Activated T-helper 2 cell treated with anti-CD3 and anti-CD28 coated beads, Interferon-gamma antibody, Interleukin-2, Interleukin-4, amounts not matched to agents 10 μg/mL and 5 μg/mL and 100 μg/mL, durations not matched to agents 14 hours and 24 hours and 36 hours (primary cell): ENCODE data around the gene SLC49A3. TPM values are rescaled to one million over a fixed set of nuclear protein-coding genes. Genes with fewer than 3 reads are reported as not detected.
"Not testable (repeated sequence)": the region's sequence is repeated elsewhere in the genome, so short reads cannot be mapped to it uniquely, and the experiment has no call there.

Experiments used
- DNase-seq: peaks from one replicate; pipeline ENCODE4 v3.0.0; 2021; ENCODE audit warnings: low spot score
- H3K27ac Mint-ChIP-seq: one replicate; pipeline ENCODE4 v1.8.0; 2021; ENCODE audit warnings: mixed read lengths
- H3K27me3 Mint-ChIP-seq: one replicate; pipeline ENCODE4 v1.8.0; 2021; ENCODE audit warnings: low read depth, mixed read lengths
- H3K36me3 Mint-ChIP-seq: one replicate; pipeline ENCODE4 v1.8.0; 2021; ENCODE audit warnings: low read depth, mixed read lengths
- H3K4me1 Mint-ChIP-seq: one replicate; pipeline ENCODE4 v1.8.0; 2021; ENCODE audit warnings: low read depth, mixed read lengths
- H3K4me3 Mint-ChIP-seq: one replicate; pipeline ENCODE4 v1.8.0; 2021; ENCODE audit warnings: low read depth, mild to moderate bottlenecking, moderate library complexity, mixed read lengths
- H3K9me3 Mint-ChIP-seq: one replicate; pipeline ENCODE4 v1.8.0; 2021; ENCODE audit warnings: mixed read lengths
- intact Hi-C: fragments of 100-400 bp; cut with micrococcal nuclease; formaldehyde crosslinking; loops from one replicate; pipeline ENCODE4 v1.15.1; 2023
- total RNA-seq: library from RNA; stranded (reverse); gene quantifications from 2 replicates; pipeline ENCODE4 v1.2.3, GENCODE V29; 2022

SLC49A3 gene
- total RNA-seq, 1 donor from 2014 or later, result 0.50 TPM

DNA sequence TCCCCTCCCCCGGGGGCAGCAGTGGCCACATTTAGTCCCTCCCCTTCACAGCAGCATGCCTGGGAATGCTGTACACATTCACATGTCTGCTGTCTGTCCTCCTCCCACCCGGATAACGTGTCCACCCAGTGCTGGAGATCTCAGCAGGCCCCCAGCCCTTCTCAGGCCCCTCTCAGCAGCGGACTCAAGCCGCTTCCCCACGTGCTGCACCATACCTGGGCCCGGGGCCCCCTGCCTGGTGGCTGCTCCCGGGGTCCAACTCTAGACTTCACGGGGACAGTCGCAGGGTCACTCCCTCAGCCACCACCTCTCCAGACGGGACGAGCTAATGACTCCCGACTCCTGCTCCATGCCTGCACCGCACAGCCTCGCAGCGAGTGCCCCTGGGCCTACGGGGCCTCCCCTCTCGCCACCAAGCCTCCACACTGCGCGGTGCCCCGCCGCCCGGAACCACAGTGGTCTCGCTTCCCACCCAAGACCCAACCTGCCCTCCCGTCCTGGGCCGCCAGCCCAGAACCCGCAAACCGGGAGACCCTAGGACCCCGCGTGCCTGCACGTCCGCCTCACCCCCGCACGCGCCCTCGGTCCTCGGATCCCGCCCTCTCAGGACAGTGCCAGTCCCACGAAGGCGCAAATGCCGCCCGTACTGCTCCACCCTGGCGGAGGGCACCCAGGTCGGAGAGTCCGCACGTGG, 15.4 kb upstream of the SLC49A3 start:
- H3K36me3 Mint-ChIP-seq, result peaks cover 8% of the 10 kb centered on the region
- H3K27me3 Mint-ChIP-seq, result no peaks in the 10 kb centered on the region
- H3K4me1 Mint-ChIP-seq, result peaks cover 20% of the 10 kb centered on the region
- no peak overlapping the region for H3K27ac Mint-ChIP-seq
- intact Hi-C loops, result loop anchor here (2.0 kb wide), 1 partner anchor 30 kb away; the partner anchor contains the start of genes ATP5ME and MYL5
- peak overlapping the region; percentile 74 for H3K4me3 Mint-ChIP-seq
- no peak for DNase-seq
- no peaks in the 10 kb centered on the region for H3K9me3 Mint-ChIP-seq

DNA sequence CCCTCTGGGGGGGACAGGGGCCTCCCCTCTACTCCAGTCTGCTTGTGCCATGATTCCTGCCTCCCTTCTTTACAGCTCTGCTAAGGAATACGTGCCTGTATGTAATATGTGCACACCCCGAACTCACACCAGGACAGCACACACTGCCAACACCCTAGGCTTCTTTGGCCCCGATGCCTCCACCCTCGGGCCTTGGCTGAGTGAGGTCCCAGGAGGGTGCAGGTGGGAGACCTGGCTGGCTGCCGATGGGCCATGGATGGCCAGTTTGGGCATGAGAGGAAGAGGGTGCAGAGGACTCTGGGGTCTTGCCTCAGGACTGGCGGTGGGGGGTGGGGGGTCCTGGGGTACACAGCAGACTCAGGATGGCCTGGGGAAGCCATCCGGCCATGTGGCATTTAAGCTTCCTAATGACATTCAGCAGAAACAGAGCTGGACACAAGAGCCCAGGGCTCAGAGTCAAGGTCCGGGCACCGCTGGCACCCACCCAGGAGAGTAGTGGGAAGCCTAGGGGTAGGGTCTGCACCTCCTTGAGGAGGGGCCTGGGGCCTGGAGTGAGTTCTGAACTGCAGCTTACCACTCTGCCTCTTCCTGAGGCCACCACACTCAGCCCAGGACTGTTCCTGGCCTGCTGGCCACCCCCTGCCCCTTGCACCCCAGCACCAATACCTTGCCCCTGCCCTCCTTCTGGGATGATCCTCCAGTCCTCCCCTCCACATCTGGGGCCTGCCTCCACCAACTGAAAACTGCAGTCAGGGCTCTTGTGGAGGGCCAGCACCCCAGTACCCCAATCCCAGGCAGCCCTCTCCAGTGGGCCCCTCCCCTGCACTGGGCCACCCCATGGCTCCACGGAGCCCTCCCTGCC, 14.6 kb upstream of the SLC49A3 start:
- H3K4me1 Mint-ChIP-seq, result peaks cover 17% of the 10 kb centered on the region
- H3K27me3 Mint-ChIP-seq, result no peaks in the 10 kb centered on the region
- H3K27ac Mint-ChIP-seq, result no peak overlapping the region
- intact Hi-C loops, result loop anchor here (2.0 kb wide), 1 partner anchor 29 kb away; the partner anchor contains the start of genes ATP5ME and MYL5
- no peak overlapping the region for H3K4me3 Mint-ChIP-seq
- no peaks in the 10 kb centered on the region for H3K9me3 Mint-ChIP-seq
- H3K36me3 Mint-ChIP-seq, result peaks cover under 1% of the 10 kb centered on the region
- DNase-seq, result no peak

DNA sequence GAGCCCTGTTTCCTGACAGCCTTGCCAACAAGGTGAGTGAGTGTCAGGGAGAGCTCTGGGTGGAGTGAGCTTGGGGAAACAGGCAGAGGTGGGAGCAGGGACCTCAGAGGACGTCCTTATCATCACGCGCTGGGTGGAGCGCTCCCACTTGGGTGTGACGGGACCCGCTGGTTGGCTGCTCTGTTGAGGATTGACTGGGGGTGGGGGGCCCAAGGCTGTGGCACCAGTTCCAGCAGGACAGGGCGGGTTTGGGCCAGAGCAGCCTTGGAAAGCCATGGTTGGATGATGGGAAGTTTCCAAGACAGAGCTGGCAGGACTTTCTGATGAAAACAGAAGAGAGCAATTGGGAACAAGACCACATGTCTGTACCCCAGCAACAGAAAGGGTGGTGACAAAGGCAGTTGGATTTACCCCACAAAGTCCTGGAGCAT, 13.7 kb upstream of the SLC49A3 start:
- intact Hi-C loops, result no loop called here
- no peak for DNase-seq
- H3K27ac Mint-ChIP-seq, result no peak overlapping the region
- H3K27me3 Mint-ChIP-seq, result no peaks in the 10 kb centered on the region
- no peaks in the 10 kb centered on the region for H3K36me3 Mint-ChIP-seq
- no peak overlapping the region for H3K4me3 Mint-ChIP-seq
- peaks cover 17% of the 10 kb centered on the region for H3K4me1 Mint-ChIP-seq
- no peaks in the 10 kb centered on the region for H3K9me3 Mint-ChIP-seq

DNA sequence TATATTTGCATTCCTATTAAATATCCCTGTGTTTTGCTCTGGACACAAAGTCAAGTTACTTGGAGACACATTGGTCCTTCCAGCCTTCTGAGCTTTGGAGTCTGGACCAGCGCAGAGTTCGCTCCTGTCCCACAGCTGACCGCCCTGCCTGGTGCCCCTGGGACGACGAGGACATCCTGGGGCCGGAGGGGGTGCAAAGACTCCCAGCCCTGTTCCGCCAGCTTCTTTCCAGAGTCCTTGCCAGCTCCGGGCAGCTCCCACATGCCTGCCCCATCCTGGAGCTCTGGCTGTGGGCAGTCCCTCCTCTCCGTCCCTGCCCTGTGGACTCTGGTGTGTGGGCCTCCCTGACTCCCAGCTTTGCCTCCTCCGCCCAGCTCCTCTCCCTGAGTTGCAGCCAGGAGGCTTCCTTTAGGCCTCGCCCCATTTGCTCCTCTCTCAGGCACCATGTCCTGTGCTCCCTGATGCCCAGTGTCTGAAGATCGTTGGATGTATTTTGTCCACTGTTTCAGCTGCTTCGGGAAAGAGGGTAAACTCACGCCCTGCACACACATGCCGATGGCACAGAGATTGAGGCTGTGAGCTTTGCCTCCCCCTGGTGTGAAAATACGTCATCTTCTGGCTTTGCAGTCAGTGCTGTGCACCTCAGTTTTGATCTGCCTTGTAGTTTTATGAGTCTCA, 11.8 kb upstream of the SLC49A3 start:
- Mint-ChIP-seq H3K4me1 (peaks cover 17% of the 10 kb centered on the region), H3K9me3 (no peaks in the 10 kb centered on the region), H3K27me3 (no peaks in the 10 kb centered on the region), H3K27ac (no peak overlapping the region), H3K36me3 (no peaks in the 10 kb centered on the region), H3K4me3 (no peak overlapping the region)
- intact Hi-C loops, result no loop called here
- DNase-seq, result no peak

DNA sequence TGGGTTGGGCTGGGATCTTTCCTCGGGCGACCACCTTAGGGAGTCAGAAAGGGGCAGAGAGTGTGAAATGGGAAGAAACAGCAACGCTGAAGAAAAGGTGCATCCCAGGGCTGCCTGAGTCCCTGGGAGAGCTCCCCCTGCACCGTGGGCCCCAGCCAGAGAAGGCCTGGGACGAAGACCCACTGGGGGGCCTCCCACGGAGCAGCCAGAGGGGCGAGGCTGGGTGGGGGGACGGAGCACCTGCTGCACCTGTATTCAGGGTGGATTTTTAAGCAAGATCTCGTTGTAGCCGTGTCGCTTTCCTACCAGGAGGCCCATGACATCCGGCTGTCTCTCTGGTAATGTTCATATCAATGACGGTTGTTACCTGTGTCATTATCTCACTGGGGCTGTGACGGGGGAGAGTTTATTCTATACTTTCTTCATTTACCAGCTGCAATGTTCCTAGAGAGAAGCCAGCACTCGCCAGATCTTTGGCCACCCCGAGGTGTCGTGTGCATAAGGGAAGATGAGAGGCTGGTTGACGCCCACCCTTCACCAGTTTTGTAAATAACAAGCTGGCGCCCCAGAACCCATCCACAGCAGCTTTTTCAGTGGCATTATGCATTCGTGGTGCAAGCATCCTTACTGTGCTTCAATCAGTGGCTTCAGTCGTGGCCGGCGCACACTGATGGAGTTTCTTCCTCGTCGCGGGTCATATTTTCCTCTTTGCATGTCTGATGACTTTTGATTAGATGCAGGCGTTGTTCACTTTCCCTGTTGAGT, 11.0 kb upstream of the SLC49A3 start:
- Mint-ChIP-seq H3K36me3 (no peaks in the 10 kb centered on the region), H3K4me3 (no peak overlapping the region), H3K27me3 (peaks cover 2% of the 10 kb centered on the region), H3K27ac (no peak overlapping the region), H3K4me1 (peaks cover 15% of the 10 kb centered on the region), H3K9me3 (no peaks in the 10 kb centered on the region)
- intact Hi-C loops, result no loop called here
- DNase-seq, result no peak

DNA sequence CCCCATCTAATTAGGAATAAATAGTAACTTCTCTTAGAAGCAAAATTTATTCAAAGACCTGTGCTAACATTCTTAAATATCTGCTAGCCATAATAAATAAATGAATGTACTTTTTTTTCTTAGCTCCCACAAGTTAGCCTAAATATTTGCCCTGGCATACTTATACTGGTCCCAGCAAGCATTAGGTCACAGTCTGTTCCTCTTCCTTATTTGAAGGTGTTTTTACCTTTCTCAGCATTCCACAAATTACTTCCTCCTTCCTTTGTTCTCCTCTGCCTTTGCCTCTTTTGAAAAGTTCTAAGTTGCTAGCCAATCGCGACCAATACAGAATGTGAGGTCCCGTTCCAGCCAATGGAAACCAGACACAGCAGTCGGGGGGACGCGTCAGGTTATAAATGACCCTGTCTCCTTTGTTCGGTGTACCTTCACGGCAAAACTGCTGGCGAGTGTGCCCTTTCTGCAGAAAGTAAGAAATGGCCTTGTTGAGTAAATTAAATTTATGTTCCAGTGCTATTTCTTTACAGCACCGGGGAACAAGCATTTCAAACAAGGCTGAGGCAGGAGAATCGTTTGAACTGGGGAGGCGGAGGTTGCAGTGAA, 5.5 kb upstream of the SLC49A3 start:
- H3K4me1 Mint-ChIP-seq, DNase-seq, H3K36me3 Mint-ChIP-seq, H3K27ac Mint-ChIP-seq, H3K9me3 Mint-ChIP-seq, intact Hi-C loops, H3K4me3 Mint-ChIP-seq: not testable (repeated sequence)
- H3K27me3 Mint-ChIP-seq, result peaks cover 15% of the 10 kb centered on the region

DNA sequence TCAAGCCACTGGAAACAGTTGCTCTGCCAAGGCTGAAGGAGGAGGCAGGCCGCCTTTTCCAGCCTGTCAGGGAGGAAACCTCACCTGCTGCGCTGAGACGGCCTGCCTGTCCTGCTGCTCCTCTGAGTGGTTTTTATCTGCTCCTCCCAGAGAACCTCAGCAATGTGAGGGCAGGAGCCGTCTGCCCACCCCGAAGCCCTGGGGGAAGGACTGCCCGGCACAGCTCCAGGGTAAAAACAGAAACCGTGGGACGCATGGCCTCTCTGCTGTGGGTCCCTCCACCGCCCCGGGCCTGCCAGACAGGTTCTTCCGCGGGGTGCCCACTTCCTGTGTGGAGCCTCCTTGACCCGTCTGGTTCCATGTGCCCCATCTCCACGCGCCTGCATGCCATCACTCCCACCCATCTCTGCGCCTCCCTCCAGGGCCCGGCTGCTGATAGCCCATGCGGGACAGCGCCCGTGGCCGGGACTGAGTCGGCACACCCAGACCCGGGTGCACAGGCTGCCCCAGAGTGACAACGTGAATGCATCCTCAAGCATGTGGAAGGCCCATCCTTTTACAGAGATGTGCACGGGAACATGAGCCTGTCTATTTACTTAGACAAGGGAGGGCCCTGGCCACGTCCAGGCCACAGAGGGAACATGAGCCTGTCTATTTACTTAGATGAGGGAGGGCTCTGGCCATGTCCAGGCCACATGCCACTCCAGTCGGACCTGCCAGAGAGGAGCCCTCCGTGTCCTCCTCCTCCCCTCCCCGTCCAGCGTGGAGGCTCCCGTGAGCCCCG, 4.0 kb upstream of the SLC49A3 start:
- no peaks in the 10 kb centered on the region for H3K4me1 Mint-ChIP-seq
- H3K36me3 Mint-ChIP-seq, result no peaks in the 10 kb centered on the region
- no peak overlapping the region for H3K4me3 Mint-ChIP-seq
- intact Hi-C loops, result no loop called here
- H3K9me3 Mint-ChIP-seq, result no peaks in the 10 kb centered on the region
- H3K27me3 Mint-ChIP-seq, result peaks cover 17% of the 10 kb centered on the region
- DNase-seq, result no peak
- no peak overlapping the region for H3K27ac Mint-ChIP-seq

DNA sequence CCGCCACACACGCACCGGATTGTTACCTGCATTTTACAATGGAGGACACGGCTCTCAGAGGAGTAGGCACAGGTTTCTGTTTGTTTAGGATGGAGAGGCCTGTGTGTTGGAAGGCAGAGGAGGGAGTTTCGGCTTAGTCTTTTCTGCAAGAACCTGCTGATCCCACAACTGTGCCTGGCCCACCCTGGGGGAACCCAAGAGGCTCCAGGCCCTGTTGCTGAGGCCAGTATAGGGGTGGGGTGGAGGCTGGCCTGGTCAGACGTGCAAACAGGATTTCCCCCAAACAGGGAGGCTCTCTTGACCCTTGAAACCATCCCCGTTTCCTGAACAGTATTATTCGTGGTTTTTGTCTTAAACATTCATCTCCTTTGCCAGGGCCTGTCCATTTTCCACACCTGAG, 772 bp upstream of the SLC49A3 start:
- Mint-ChIP-seq H3K4me1 (no peaks in the 10 kb centered on the region), H3K9me3 (no peaks in the 10 kb centered on the region), H3K27me3 (peaks cover 18% of the 10 kb centered on the region), H3K36me3 (no peaks in the 10 kb centered on the region), H3K27ac (no peak overlapping the region), H3K4me3 (no peak overlapping the region)
- DNase-seq, result no peak
- intact Hi-C loops, result no loop called here

DNA sequence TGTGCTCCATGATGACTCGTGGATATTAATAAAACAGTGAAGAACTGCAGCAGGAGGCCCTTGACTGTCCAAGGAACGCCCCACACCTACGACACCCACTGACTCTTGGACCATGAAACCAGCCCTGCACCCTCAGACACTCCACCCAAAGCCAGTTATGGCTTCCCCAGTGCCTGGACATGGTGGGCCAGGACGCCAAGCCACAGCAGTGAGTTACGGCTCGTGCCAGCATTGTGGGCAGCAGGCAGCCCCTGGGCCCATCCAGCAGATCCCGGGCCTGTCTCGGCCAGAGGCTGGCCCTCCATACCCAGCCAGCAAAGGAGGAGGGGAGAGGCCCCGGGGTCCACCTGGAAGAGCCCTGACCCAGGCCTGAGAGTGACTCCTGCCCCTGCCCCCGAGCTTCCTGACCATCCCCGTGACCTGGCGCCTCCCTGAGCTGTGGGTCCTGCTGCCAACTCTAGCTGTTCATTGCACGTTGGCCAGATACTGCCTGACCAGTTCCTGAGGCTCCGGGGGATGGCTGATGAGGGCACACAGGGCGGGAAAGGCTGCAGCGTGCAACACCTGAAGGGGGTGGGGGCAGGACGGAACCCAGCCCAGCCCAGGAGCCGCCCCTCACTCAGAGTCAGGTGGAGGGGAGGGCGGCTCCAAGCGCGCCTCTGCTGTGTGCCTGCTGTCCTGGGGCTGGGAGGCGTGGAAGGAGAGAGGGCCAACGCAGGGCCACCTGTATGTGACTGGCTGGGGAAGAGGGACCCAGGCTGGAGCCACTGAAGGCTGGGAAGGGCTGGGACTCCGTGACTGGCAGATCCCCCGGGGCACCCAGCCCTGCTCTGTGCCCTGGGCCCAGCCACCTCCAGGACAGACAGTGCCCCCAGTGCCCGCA, 739 bp downstream of the SLC49A3 start:
- Mint-ChIP-seq H3K27me3 (peaks cover 12% of the 10 kb centered on the region), H3K36me3 (no peaks in the 10 kb centered on the region), H3K4me1 (no peaks in the 10 kb centered on the region), H3K9me3 (no peaks in the 10 kb centered on the region), H3K4me3 (no peak overlapping the region), H3K27ac (no peak overlapping the region)
- intact Hi-C loops, result no loop called here
- no peak for DNase-seq

DNA sequence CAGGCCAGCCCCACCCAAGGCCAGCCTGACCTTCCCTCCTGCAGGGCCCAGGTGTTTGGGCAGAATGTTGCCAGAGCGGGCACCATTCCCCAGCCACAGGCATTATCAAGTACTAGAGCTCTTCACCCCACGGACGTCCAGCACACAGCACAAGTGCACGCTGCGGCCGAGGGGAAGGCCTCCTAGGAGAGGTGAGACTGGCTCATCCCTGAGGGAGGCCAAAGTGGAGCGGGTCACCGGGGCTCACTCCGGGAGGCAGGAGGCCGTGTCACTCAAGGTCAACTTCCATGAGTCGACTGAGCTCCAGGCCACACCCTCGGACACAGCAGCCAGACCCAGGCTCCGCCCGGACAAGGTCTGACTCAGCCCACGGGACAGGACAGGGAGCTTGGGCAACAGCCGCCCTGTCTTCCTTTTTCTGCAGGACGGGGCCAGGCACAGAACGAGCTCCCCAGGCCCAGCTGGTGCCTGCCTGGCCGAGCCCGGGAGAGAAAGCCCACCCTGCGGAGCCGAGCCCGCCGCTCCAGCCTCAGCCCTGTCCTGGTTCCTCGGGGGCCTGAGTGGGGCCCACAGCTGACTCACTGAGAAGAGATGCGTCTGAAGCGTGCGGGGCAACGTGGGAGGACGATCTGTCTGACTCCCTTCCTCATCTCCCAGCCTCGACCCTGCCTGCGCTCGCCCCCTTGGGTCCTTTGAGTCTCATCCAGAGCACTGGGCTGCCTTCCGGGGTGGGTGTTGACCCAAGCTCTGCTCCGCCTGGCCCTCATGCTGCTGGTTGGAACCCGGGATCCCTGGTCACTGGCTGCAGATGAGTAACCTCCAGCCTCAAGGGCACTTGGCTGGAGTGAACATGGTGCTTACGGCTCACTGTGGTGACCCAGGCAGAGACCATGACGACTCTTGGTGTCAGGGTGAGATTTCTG, 1.6 kb downstream of the SLC49A3 start:
- Mint-ChIP-seq H3K27ac (no peak overlapping the region), H3K9me3 (no peaks in the 10 kb centered on the region), H3K4me3 (no peak overlapping the region), H3K27me3 (peaks cover 12% of the 10 kb centered on the region), H3K4me1 (no peaks in the 10 kb centered on the region), H3K36me3 (no peaks in the 10 kb centered on the region)
- intact Hi-C loops, result no loop called here
- no peak for DNase-seq
